Fibroblast of skin of back (primary cell): Measurements from ENCODE around the gene GMDS.

Source experiments
- DNase-seq: peaks from one replicate; pipeline ENCODE4 v3.0.0-alpha.2; 2013

The GMDS gene

DNA sequence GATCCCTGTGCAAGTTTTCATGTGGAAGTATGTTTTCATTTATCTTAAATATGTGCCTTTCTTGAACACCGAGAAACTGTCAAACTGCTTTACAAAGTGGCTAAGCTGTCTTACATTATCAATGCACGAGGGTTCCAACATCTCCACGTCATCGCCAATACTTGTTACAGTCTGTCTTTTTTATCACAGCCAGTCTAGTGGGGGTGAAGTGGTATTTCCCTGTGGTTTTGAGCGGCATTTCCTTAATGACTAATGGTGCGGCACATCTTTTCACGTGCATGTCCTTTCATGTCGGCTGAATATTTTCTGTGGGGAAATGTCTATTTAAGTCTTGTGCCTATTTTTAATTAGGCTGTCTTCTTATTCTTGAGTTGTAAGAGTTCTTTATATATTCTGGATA lies 355.3 kb downstream of the GMDS start:
- peak; percentile 71 for DNase-seq

DNA sequence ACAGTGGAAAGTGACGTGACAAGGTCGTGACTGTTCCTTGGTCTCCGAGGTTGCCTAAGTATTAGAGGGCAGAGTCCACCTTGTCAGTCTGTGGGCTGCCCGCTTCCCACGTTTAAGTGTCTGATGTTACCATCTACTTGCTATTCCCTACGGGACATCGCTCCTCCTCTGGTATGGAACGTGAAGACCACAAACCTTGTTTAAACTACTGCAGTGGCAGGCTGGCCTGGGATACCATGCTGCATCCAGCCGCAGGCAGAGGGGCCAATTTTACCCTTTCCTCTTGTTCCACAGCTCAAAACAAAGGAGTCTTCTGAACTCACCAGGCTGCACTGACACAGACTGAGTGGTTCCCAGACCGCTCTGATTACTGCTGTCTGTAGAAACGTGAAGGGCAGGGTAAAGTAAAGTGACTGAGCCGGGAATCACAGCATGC lies 359.8 kb downstream of the GMDS start:
- DNase-seq = peak; percentile 72

DNA sequence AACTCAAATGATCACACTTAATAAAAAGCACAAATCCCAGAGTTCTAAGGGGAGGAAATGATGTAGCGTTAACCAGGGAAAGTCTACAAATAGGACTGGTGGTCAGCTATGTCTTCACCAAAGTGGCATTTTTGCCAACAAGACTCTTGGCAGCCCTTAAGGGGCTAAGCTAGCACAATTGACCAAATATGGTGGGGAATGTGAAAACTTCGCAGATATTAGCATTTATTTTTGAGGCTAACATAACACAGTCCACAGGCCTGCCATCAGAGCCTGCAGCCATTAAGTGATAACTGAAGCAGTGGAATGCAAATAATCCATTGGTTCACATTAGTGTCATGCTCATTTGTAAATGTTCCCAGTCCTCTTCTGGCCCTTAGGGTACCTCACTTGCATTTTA lies 361.1 kb downstream of the GMDS start:
- DNase-seq = peak; percentile 71

- DNase-seq = no peak
These were observed 367.1 kb downstream of the GMDS start for GRCh38 chr6:1878330-1878729.

GRCh38 chr6:1873781-1874180 lies 371.6 kb downstream of the GMDS start:
- no peak for DNase-seq

DNA sequence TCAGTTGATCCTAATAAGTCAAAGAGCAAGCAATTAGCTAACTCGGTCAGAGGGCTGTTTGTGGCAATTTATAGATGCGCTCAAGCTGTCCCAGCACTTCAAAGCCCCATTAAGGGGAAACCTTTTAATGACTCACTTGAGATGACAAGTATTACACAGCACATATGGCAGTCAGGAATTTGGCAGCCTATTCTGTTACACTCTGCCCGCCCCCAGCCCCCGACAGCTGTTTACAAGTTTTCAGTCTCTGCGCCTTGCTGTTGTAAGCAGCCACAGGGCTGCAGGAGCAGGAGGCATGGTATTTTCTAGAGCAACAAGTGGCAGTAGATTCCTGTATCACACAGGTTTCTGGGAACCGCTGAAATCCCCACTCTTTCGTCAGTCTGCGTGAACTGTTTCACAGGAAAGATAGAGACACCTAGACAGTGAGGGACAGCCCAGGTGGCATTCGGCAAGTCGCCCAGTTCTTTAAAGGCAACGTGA lies 372.7 kb downstream of the GMDS start:
- DNase-seq = peak; percentile 52

- peak; percentile 7 for DNase-seq
These were observed 373.6 kb downstream of the GMDS start for GRCh38 chr6:1871724-1872315.

GRCh38 chr6:1870932-1871331 lies 374.5 kb downstream of the GMDS start:
- DNase-seq = no peak

DNA sequence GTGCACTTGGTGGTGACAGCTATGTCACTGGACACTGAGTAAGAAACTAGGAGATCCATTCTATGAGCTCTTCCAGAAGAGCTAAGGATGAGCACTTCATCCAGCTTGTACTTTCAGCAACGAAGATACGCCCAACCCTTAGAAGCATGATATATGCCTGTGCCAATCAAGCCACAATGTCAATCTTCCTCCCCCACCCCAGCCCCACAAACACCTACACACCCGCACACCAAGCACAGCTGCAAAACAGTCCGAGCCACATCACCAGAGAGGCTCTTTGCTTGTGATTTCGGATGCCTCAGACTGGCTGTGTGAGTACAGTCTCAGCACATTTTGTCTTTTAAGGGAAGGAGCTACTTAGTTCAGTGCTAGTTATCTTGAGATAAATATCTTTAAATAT lies 375.2 kb downstream of the GMDS start:
- DNase-seq = no peak

DNA sequence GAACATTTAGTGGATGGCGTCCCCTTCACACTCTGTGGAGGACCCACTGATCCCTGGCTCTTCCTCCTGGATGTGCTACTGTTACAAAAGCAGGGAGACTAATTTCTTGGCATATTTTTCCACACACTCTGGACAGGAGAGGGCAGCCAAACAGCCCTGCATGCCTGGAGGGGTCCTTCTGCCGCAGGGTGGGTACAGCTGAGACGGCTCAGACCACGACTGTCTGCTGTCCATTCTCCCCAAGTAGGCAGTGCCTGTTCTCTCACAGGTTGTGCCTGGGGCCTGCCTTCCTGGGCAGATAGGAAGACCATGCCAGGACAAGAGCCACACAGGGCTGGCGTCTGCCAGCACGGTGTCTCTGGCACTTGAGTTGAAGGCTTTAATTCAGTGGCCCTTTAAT lies 375.6 kb downstream of the GMDS start:
- DNase-seq = no peak

DNA sequence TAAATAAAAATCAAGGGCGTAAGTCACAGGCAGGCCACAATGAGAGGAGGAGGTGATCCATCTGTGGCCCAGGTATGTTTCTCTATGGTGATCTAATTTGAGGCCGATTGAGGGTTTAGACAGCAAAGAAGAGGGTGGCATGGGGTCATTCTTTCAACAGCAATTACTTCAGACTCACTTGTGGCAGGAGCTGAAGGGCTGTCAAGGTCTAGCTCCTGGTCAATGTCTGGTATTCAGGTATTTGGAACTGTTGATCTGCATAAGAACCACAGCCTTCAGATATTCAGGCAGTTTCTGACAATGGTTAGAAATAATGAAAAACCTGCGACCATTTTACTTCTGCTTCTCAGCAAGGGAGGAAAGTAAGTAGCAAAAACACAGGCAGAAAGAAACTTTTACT lies 376.1 kb downstream of the GMDS start:
- no peak for DNase-seq

DNA sequence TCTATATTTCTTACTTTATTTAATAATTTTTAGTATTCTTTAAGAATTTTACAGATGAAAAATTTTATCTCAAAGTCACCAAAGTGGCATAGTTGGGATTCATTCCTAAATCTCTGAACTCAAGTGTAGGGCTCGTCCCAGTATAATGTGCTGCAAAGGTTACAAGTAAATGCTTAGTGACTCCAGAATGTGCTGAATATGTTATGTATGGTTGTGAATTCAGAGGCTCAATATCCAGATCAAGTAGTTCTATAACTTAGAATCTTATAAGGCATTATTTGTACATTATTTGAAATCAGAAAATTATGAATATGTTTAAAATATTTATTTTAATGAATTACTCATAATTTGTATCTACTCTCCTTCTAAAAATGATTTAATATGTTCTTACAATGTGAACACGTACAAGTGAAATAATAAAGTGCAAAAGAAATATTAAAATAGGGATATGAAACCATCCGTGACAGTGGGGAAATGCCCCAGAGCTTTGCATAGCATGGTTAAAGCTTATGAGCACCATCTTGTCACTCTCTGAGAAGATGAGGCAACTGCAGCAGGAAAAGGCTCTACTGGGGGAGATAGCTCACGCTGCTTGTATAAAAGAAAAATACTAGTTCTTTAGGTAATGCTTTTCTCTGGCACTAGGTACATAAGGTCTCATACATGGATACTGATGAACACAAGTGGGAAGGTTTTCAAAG lies 376.7 kb downstream of the GMDS start:
- no peak for DNase-seq

DNA sequence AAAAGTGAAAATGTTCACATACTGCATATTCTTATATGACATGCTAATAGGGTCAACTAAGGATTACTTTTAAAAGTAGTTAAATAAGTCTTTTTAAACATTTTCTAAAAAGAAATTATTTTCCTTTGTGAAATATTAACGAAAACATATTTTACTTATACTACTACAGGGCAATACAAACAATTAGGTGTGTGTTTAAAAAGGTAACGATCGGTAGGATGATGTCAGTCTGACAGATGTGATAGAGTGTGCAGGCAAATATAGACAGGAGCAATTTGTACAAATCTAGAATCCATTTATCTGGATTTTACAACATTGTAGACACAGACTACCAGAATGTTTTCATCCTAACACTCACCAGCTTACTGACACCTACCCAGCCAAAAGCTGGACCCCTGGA lies 378.2 kb downstream of the GMDS start:
- no peak for DNase-seq

- DNase-seq = no peak
These were observed 379.8 kb downstream of the GMDS start for GRCh38 chr6:1865585-1865984.

GRCh38 chr6:1864496-1864895 lies 380.9 kb downstream of the GMDS start:
- no peak for DNase-seq

- no peak for DNase-seq
These were observed 383.0 kb downstream of the GMDS start for GRCh38 chr6:1862411-1862810.

DNA sequence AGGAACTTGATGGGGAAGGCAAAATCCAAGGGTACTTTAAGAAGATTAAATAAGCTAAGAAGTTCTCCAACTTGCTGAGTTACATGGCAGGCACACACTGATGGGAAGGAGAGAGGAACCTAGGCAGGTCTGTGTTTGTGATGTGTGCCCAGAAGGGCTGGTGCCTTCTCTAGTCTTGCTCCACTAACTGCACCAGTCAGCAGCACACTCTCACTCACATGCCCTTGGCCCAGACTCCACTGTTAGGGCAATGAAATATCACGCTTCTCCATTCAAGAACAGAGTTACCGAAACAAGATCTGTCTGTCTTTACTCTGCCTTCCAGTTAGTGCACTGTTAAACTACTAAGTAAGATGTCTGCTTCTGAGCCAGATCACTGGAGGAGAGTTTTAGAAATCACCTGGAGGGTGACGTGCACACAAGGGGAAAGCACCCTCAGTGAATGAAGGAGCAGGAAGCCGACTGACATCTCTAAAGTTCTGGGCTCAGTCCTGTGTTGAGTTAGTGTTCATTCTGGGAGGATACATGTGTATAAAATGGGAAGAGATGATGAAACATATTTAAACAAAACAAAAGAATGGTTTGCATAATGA lies 384.6 kb downstream of the GMDS start:
- DNase-seq = no peak

- no peak for DNase-seq
These were observed 386.5 kb downstream of the GMDS start for GRCh38 chr6:1858859-1859258.

GRCh38 chr6:1858196-1858595 lies 387.2 kb downstream of the GMDS start:
- DNase-seq = no peak

- DNase-seq = peak; percentile 23
These were observed 389.0 kb downstream of the GMDS start for GRCh38 chr6:1856381-1856780.

DNA sequence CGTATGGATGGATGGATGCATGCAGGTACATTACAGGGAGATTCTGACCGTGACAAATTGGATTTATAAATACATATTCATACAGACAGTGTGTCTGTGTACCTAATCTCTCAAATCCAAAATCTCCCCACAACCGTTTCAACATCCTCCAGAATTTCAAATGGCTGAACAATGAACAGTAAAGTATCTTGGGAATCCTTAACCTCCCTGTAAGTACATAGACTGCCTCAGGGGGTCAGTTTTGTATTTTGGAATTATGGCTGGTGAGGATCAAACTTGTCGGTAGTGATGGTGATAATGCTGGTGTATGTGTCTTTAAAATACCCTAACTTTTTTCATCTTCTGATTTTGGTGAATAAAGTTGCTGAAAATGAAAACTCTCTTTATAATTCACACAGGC lies 389.5 kb downstream of the GMDS start:
- DNase-seq = no peak

GRCh38 chr6:1854296-1854695 lies 391.1 kb downstream of the GMDS start:
- DNase-seq = no peak

DNA sequence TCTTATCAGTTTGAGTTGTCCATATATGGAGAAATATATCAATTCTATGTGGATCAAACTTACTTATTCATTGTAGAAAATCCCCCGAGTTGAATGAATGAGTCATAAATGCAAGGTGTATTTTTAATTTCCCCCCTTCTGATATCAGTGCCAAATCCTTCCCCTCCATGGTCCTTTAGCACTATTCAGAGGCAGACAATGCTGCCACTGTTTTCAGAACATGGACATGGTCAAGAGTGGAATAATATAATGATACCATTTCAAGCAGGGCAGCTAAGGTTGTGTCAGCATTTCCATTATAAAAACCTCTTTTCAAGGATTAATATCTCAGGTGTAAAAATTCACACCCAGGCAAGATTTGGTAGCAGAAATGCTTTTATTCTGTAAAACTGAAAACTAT lies 391.6 kb downstream of the GMDS start:
- DNase-seq = no peak
